Dermis microvascular lymphatic vessel endothelial cell (primary cell): ENCODE data around the gene VPS9D1. TPM values are rescaled to one million over a fixed set of nuclear protein-coding genes. Genes with fewer than 3 reads are reported as not detected.

Source experiments
- DNase-seq, 2 donors: peaks; one replicate each; pipeline versions ENCODE4 v3.0.0 to v3.0.0-alpha.2; 2010; ENCODE audit warnings: low read depth in 2 of 2
- total RNA-seq: library from RNA; depleted of rRNA; stranded (reverse); fragments of >200 nt; gene quantifications from 2 replicates; pipeline ENCODE4 v1.2.1, GENCODE V29; 2014

VPS9D1 gene, protein sequence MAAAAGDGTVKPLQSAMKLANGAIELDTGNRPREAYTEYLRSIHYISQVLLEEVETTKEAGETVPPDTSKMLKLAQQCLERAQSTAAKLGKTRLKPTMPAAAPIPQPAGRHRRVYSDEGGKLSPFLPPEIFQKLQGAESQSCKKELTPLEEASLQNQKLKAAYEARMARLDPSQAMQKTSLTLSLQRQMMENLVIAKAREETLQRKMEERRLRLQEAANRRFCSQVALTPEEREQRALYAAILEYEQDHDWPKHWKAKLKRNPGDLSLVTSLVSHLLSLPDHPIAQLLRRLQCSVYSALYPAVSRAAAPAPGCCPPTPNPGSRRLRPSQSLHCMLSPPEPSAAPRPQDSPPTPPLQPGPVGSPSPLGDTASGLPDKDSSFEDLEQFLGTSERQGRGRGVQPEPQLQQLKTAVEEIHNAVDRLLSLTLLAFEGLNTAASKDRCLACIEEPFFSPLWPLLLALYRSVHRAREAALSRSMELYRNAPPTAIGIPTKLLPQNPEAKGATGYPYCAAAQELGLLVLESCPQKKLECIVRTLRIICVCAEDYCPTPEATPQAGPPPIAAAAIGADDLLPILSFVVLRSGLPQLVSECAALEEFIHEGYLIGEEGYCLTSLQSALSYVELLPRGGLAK
- 4.1 and 8.6 TPM in 2 replicates for total RNA-seq

DNA sequence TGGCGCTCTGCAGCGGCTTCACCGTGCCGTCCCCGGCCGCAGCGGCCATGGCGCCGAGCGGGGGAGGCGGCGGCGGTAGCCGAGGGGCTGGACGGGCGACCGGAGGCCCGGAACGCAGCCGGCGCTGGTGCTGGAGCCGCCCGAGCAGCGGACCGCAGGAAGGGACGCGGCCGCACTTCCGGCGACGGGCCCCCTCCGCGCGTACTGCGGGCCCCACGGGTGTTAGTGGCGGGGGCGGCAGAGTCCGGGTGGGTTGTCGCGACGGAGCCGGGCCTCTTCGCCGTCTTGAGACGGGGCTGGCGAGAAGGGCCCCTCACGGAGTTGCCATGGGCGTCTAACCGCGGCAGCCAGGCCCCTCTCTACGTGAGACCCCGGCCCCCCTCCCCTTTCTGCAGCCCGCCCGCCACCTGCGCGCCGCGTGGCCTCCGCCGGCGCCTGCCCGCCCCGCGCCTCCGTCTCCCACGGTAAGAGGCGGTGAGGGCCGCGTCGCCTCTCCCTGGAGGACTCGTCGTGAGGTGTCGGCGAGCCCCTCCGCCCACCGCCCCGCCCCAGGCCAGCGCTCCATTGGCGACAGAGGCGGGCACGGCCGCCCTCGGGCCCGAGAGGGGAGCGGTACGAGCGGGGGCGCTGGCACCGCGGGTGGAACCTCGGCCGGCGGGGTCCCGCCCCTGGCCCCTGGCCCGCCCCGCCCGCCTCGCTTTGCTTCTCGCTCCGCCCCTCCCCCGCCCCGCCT, at the start of gene VPS9D1, which contains the start of gene ZNF276:
VPS9D1 (minus strand) TSS at position 86 of the 733 bp plus-strand sequence; CDS start at position 49, 37 bp downstream.
ZNF276 (plus strand) TSS at position 725 of the 733 bp plus-strand sequence. CDS start 104 bp downstream, outside the sequence.
- DNase-seq = peak; percentile 40 to 86

DNA sequence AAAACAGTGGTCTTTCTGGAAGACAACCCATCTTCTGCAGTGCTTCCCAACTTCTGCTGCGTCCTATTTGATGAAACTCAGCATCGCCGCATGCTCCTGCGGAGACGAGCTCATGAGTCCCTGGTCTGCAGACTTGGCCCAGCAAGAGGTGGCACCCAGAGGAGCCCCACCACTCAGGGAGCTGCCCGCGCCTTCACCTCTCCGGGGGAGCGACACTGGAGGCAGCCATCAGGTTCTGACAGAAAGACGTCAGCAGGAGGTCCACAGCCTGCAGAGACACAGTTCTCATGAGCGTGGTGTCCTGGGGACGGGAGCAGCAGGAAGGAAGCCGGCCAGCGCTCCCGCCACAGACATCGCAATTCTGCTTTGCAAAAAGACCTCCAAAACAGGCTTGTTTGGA, 49.7 kb upstream of the VPS9D1 start:
- no peak for DNase-seq

DNA sequence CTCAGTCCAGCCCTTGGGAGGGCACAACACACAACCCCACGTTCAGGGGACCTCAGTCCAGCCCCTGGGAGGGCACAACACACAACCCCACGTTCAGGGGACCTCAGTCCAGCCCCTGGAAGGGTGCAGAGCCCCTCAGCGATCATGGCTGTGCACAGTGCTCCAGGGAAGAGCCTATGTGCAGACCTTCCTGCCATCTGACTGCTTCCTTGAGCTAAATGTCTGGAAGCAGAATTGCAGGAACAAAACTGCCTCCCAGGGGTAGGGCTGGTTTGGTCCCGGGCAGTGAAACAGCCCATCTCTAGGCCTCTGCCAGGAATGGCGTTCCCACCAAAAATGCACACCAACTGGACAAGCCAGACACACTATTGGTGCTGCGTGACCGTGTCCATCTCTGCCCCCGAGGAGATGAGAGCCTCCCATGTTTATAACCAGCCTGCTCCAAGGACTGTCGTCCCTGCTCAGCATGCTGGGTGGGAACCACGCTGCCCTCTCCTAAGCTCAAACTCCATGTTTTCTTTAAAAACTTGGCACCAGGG, 44.7 kb upstream of the VPS9D1 start:
- no peak for DNase-seq

DNA sequence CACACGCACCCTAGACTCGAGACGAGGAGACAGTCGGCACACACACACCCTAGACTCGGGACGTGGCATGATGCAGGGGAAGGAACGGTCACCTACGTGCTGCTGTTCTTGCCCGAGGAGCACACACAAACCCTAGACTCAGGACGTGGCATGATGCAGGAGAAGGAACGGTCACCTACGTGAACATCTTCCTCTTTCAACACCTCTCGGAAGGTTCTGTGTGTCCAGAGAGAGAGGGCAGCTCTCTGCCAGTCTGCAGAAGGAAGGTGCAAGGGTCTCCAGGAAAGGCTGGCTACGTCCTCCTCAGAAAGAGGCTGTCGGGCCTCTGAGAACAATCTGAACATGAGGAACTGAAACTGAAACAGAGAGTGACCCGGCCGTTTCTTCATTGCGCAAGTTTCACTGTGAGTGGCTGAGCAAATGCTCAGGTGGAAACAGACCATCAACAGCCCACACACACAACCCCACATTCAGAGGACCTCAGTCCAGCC, 44.1 kb upstream of the VPS9D1 start:
- DNase-seq = no peak

DNA sequence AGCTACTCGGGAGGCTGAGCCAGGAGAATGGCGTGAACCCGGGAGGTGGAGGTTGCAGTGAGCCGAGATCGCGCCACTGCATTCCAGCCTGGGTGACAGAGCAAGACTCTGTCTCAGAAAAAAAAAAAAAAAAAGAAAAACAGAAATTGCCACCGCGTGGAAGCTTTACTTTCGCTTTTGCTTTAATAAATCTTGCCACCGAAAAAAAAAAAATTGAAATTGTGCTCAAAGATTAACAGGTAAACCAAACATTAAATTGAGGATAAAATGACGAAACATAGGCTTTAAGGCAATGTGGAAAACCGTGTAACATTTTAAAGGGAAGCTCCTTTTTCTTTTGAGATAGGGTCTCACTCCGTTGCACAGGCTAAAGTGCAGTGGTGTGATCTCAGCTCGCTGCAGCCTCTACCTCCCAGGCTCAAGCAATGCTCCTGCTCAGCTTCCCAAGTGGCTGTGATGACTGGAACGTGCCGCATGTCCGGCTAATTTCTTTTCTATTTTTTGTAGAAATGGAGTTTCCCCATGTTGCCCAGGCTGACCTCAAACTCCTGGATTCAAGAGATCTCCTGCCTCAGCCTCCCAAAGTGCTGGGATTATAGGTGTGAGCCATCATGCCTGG, 40.7 kb upstream of the VPS9D1 start:
- no peak for DNase-seq

DNA sequence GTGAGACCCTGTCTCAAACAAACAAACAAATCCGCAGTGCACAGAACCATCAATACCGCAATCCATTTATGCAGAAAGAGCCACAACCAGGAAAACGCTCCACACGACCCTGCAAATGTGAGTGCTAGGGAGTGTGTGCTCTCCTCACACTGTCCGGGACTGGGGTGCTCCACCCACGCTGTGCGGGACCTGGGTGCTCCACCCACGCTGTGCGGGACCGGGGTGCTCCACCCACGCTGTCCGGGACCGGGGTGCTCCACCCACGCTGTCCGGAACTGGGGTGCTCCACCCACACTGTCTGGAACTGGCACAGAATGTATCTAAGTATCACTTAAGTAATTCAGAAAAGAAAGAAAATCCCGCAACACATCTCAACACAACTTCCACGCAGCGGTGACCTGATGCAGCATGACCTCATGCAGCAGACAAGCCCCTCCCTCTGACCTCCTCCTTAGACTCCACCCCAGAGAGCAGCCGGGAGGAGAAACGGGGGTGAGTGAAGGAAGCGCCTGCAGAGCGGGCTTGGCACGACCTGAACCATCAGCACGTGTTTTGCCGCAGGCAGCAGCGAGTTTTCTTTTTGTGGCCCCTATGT, 39.1 kb upstream of the VPS9D1 start:
- DNase-seq = no peak

DNA sequence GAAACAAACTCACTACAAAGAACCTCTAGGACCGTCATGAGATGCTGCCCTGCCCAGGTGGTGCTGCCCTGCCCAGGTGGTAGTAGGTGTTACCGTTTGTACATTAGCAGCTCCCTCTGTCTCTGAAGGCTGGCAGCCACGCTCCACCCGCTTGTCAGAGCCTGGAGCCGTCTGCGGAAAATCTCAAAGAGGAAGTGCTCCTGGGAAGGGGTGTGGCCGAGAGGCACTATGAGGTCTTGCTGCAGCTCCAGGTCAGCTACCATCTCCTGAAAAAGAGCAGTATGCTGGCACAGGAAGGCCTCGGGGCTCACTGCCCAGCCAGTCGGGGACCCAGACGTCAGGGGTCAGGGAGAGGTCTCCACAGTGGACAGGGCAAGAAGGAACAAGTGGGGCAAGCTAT, 28.9 kb upstream of the VPS9D1 start:
- no peak for DNase-seq

DNA sequence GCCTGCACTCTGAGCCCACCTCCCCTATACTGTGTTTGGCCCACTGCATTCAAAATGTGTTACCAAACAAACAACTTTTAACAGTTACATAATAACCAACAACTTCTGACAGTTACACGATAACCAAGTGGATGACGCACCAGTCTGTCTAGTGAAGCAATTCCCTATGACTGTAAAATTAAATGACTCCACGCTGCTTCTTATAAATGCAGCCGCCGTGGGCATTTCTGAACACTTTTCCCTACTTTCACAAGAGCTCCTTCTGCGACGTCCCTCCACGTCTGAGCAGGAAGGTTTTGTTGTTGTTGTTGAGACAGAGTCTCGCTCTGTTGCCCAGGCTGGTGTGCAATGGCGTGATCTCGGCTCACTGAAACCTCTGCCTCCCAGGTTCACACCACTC, 28.2 kb upstream of the VPS9D1 start:
- no peak for DNase-seq

DNA sequence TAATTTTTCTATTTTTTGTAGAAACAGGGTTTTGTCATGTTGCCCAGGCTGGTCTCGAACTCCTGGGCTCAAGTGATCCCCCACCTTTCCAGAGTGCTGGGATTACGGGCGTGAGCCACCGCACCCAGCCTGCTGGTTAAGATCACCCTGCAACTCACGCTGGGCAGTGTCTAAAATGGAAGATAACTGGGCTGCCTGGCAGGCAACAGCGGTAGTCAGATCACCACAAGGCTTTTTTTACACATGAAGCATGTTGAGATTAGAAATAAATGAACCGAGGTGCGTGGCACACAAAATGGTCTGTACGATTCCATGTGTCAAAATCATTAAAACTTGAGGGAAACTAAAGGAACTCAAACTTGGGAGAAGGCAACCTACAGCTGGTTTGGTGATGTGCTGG, 27.4 kb upstream of the VPS9D1 start:
- no peak for DNase-seq

DNA sequence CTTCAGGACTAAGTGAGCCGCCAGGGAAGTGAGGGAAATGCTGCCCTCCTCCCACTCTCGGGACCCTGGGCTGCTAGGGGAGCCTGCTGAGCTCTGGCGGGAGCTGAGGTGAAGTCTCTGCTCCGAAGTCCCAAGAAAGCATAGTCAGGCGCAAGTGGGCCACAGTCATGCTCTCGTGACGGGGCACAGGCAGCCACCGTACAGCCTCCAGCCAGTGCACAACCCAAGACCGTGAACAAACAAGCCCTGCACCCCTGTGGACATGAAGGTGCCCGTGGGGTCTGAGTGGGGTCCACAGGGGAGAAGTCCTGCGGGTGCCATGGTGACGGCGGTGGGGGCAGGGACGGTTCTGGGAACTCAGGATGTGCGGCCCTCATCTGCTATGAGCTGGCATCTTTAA, 25.3 kb upstream of the VPS9D1 start:
- no peak for DNase-seq

DNA sequence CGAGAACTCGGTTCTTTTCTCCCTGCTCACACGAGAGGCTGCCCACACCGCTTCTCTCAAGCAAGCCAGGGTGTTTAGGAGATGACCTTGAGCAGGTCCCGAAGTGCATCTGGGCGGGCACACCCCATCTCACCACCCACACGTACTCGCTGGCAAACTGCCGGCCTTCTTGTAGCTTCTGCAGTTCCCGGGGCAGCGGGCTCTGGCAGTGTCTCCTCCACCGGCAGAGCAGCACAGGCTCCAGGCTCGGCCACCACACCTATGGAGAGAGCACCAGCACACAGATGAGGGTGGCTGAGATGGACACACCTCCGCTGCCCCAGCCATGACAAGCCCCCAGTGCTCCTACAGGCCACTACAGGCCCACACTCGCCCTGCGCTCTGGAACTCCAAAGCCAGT, 24.1 kb upstream of the VPS9D1 start:
- DNase-seq = no peak

DNA sequence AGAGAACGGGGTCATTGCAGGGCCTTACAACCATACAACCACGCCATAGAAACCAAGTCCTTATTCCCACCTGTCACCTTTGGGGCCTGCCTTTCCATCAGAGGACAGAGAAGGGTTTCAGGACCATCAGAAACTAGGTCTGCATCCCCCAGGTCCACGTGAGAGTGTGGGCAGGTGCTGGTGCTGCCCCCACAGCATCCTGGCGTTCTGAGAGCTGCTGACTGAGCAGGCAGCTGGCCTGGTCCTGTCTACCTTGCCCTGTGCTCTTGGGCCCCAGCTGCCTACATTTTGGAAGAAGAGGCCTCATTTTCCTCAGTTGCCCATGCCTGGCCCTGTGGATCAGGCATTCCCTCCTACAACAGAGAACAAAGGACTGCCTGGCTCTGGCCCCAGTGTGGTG, 22.2 kb upstream of the VPS9D1 start:
- no peak for DNase-seq

DNA sequence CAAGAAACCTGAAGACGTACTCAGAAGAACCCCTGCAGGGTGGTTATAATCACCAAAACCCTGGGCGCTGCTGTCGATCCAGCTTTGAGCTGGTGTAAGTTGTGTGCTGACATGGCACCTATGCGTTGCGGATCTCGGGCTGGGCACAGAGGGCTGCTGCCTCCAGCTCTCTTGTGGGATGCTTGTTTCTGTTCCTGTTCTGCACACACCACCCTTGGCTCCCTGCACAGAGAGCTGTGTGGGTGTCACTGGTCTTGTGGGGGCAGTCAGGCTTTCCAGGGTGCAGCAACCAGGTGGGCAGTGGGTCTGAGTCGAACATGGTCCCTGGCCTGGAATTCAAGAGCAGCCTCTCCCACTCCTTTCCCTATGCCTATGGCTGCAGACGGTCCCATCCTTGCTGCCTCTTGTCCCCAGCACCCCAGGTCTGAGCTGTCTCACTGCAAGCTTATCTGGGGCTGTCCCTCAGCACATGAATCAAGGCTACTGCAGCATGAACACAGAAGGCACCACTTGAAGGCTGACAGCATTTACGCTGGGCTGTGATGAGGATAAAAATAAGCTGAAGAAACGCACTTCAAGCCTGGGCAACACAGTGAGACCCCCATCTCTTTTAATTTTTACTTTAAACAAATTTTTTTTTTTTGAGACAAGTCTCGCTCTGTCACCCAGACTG, 20.8 kb upstream of the VPS9D1 start:
- no peak for DNase-seq

DNA sequence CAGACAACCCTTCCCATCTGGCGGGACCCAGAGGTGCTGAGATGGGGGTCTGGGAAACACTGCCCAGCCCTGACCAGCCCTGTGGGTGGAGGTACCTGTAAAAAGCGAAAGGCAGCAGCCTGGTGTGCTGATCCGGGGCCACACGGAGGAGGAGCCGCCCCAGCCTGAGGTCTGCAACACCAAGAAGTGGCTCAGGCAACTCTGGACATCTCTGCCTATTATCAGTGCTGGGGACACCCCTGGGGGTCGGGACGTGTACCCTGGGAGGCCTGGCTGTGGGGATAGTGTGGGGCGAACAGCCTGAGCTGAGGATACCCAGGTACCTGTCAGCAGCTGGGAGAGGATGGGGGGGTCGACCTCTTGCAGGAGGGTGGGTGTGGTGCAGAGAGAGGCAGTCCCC, 18.7 kb upstream of the VPS9D1 start:
- DNase-seq = no peak

DNA sequence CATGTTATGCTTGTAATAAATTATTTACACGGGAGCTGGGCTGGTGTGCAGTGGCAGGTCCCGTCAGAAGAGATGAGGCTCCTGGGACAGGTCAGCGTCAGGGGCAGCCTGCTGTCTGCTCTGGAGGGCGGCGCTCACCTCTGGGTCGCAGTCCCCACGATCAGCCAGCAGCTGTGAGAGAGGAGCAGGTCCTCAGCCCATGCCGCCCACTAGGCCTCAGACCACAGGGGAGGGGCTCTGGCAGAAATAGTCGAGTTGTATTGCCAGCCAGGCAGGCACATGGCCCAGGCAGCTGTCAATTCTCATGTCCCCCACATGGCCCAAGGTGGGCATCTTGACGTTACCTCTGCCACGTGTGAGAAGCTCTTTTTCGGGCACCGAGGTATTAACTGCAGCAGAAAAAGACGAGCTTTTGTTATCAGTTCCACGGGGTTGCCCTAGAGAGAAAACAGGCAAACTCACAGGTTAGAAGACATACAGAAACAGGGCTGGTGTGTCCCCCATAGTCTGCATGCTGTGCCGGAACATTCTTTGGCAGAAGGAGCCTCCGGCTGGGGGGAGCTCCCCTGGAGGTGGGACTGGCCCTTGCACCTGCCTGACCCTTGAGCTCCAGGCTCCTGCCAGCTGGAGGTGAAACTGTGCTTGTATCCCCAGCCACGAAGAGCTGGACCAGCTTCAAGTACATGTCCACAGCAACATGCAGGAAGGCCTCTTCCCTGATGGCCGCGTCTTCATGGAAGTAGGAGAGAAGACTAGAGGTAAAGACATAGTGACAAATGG, 18.0 kb upstream of the VPS9D1 start:
- DNase-seq = no peak

DNA sequence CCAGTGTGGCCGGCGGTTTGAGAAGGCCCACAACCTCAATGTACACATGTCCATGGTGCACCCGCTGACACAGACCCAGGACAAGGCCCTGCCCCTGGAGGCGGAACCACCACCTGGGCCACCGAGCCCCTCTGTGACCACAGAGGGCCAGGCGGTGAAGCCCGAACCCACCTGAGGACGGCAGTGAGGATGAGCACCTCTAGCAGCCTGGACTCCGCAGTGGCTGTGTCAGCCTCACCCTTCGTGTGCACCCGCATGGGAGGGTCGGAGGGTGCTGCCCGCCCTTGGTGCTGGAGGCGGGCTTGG, 17.3 kb upstream of the VPS9D1 start:
- no peak for DNase-seq

DNA sequence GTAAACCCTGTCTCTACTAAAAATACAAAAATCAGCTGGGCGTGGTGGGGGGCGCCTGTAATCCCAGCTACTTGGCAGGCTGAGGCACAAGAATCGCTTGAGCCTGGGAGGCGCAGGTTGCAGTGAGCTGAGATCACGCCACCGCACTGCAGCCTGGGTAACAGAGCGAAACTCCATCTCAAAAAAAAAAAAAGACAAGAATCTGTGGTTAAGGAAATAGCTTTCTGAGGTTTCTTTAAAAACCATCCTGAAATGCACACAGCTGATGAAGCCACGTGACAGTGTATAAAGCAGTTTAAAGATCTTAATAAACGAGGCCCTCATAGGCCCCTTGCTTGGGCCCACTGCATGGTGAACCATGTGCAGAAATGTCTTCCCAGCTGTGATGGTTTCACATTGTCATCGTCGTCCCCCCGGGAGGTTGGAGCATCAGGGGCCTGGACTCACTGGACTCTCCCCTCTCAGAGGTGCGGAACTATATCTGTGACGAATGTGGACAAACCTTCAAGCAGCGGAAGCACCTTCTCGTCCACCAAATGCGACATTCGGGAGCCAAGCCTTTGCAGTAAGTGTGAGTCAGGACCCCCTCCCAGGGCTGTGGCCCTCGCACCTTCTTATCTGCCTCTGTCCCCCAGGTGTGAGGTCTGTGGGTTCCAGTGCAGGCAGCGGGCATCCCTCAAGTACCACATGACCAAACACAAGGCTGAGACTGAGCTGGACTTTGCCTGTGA, 16.8 kb upstream of the VPS9D1 start:
- DNase-seq = no peak

DNA sequence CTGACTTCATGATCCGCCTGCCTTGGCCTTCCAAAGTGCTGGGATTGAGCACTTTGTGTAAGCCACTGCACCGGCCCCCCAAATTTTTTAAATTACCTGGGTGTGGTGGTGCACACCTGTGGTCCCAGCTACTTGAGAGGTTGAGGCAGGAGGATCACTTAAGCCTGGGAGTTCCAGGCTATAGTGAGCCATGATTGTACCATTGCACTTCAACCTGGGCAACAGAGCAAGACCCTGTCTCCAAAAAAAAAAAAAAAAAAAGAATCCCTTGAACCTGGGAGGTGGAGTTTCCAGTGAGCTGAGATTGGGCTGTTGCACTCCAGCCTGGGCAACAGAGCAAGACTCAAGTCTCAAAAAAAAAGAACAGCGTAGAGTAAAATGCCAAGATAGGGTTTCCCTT, 15.9 kb upstream of the VPS9D1 start:
- DNase-seq = no peak

DNA sequence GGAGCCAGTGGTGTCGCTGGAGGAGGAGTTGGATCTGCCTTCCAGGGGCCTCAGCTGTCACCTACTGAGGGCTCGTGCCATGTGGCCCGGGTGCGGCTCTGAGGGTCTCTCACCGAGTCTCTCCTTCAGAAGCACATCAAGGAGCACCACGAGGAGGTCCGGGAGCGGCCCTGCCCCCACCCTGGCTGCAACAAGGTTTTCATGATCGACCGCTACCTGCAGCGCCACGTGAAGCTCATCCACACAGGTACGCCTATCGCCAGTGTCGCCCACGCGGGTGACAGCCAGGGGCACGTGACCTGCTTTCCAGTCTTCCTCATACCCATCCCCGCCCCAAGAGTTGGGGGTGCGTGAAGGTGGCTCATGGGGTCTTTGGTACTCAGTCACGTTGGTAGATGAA, 13.1 kb upstream of the VPS9D1 start:
- no peak for DNase-seq
